ENCODE measurements around the gene KRTAP2-4. TPM values are rescaled to one million over a fixed set of nuclear protein-coding genes. Genes with fewer than 3 reads are reported as not detected.
"Not testable (repeated sequence)": the region's sequence is repeated elsewhere in the genome, so short reads cannot be mapped to it uniquely, and the experiment has no call there.

Gene KRTAP2-4
- polyA plus RNA-seq, 6 donors from 2014 or later: not detected

DNA sequence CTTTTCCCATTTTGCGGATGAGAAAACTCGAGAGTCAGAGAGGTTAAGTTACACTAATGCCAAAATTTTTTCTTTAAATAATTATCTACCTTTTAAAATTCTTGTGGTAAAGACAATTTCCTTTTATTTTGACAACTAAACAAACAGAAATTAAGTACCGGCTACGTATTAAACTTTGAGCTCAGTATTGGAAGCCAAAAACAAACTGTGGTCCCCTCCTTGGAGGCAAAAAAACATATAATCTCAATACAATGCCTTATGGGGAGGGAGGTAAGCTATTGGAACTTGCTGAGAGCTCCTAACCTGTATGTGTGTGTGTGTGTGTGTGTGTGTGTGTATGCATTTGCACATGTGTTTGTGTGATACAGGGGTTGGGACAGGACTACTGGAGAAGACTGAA, 2.2 kb downstream of the KRTAP2-4 start:
- peaks cover 0 to 6% of the 10 kb centered on the region in 2 donors for H3K36me3 Mint-ChIP-seq
- no peak overlapping the region for H3K4me3 Mint-ChIP-seq
- H3K27ac Mint-ChIP-seq: no peak overlapping the region
- DNase-seq (no peak), ATAC-seq (ENCODE audit: low read depth in 2 of 2) (no peak)
- H3K27me3 Mint-ChIP-seq: peaks cover 29 to 39% (median 35%) of the 10 kb centered on the region in 3 donors
- peaks cover 0 to 5% (median 0%) of the 10 kb centered on the region in 3 donors for H3K4me1 Mint-ChIP-seq
- H3K9me3 Mint-ChIP-seq: peaks cover 0 to 3% (median 0%) of the 10 kb centered on the region in 7 donors

DNA sequence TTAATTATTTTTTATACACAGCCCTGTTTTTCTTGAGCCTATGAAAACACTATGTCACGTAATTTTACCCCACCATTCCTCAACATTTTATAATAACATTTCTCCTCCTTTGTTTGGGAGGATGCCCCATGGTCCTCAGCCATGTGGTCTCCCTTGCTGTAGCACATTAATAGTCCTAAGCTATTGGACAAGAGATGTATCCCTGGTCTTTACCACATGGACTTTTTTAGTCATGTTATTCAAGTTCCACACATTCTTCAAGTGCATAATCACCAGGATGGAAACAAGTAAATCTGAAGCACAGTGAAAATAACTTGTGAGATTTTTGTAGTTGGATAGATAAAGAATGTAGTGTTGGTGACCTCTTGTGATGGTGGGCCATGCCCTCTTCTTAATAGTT, 3.7 kb downstream of the KRTAP2-4 start:
- Mint-ChIP-seq H3K4me1 (peaks cover 0 to 5% (median 0%) of the 10 kb centered on the region in 3 donors), H3K4me3 (no peak overlapping the region), H3K9me3 (peaks cover 0 to 9% (median 4%) of the 10 kb centered on the region in 7 donors), H3K27ac (no peak overlapping the region), H3K36me3 (peaks cover 0 to 14% of the 10 kb centered on the region in 2 donors), H3K27me3 (peaks cover 39 to 47% (median 46%) of the 10 kb centered on the region in 3 donors)
- DNase-seq (no peak), ATAC-seq (ENCODE audit: low read depth in 2 of 2) (no peak)

DNA sequence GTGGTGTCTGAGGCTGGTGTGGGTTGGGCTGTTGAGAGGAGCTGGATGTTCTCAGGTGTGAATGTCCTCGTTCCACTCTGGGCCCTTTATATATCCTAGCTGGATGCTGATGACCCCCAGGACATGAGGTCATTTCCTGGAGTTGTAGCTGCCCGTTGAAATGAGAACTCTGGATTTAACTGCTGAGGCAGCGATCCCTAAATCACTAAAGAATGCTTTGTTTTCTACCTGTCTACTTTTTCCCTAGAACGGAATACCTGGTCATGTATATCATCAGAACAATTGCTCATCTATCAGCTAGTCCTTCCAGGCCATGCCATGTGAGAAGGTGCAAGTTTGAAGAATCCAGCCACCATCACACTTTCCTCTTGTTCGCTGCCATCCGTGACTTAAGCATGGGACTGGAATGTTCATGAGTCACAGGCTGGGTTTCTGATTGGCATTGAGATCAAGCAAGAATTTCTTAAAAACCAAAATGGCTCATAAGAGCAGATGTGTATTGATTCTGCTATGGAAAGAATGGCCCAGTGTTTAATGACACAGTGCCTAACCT, 5.6 kb downstream of the KRTAP2-4 start, which contains the start of gene KRTAP2-3:
Gene KRTAP2-3, minus strand, starts transcription at position 63 of the 553 bp plus-strand sequence. CDS start 64 bp downstream, outside the sequence.
- H3K27me3 Mint-ChIP-seq: peaks cover 39 to 47% (median 46%) of the 10 kb centered on the region in 3 donors

DNA sequence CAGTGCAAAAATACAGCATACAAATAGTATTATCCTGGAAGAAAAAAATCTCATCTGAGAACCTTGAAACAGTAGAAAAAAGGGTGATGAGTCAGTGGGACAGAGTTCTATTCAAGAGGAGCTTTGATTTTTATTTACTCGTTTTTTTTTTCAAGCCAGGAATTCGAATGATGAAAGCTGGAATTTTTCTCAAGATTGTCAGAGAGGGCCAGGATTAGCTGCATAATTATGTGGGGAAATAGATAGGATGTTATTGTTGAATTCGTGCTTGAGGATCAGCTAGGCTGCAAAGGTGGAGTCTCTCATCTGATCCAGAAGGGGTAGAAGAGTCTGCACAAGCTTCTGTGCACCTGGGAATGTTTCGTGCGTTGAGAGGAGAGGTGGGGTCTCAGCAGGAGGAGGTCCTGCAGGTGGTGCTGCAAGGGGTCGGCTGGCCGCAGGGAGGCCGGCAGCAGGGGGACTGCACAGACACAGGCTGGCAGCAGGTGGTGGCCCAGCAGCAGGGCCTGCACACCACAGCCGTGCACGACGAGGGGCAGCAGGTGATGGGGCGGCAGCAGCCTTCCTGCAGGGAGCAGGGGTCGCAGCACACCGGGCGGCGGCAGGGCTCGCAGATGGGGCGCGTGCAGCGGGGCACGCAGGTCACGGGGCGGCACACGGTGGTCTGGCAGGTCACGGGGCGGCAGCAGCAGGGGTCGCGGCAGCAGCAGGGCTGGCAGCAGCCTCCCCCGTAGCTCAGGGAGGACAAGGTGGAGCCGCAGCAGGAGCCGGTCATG, 6.2 kb downstream of the KRTAP2-4 start:
- not testable (repeated sequence) for H3K4me1 Mint-ChIP-seq; DNase-seq; H3K9me3 Mint-ChIP-seq; H3K27ac Mint-ChIP-seq; ATAC-seq (ENCODE audit: low read depth in 2 of 2)
- Mint-ChIP-seq H3K36me3 (peaks cover 0 to 14% of the 10 kb centered on the region in 2 donors), H3K27me3 (peaks cover 39 to 48% (median 46%) of the 10 kb centered on the region in 3 donors), H3K4me3 (peak overlapping the region in 1 of 8 donors; percentile 29)

More for the DNA sequence above, 5.6 kb downstream of the KRTAP2-4 start, which contains the start of gene KRTAP2-3:
- ATAC-seq (ENCODE audit: low read depth in 2 of 2) (no peak), DNase-seq (no peak)
- peaks cover 0 to 5% (median 0%) of the 10 kb centered on the region in 3 donors for H3K4me1 Mint-ChIP-seq
- peaks cover 0 to 14% of the 10 kb centered on the region in 2 donors for H3K36me3 Mint-ChIP-seq
- peaks cover 0 to 9% (median 4%) of the 10 kb centered on the region in 7 donors for H3K9me3 Mint-ChIP-seq
- peak within 1 kb of the TSS in 1 of 8 donors; percentile 29 for H3K4me3 Mint-ChIP-seq
- peak within 1 kb of the TSS in 2 of 6 donors; percentile 3 to 29 for H3K27ac Mint-ChIP-seq

DNA sequence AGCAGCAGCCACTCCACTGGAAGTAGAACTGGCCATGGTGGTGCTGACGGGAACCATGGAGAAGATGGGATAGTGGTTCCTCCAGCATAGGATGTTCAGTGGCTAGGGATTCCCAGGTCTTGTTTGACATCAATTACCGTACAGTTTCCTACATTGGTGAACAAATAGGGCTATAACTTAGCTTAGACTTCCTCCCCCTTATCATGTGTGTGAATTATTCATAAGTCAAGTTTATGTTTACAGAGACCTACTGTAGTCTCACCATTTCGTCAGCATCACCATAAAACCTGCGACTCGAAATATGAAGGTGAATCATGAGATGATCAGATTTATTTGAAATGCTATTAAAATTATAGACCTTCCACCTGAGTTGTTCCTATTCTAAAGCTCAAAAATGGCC, 6.9 kb downstream of the KRTAP2-4 start:
- Mint-ChIP-seq H3K27me3 (peaks cover 39 to 53% (median 40%) of the 10 kb centered on the region in 3 donors), H3K9me3 (peaks cover 0 to 9% (median 4%) of the 10 kb centered on the region in 7 donors), H3K4me3 (no peak overlapping the region), H3K4me1 (peaks cover 0 to 5% (median 0%) of the 10 kb centered on the region in 3 donors), H3K36me3 (peaks cover 0 to 14% of the 10 kb centered on the region in 2 donors), H3K27ac (no peak overlapping the region)
- ATAC-seq (ENCODE audit: low read depth in 2 of 2) (no peak), DNase-seq (no peak)

DNA sequence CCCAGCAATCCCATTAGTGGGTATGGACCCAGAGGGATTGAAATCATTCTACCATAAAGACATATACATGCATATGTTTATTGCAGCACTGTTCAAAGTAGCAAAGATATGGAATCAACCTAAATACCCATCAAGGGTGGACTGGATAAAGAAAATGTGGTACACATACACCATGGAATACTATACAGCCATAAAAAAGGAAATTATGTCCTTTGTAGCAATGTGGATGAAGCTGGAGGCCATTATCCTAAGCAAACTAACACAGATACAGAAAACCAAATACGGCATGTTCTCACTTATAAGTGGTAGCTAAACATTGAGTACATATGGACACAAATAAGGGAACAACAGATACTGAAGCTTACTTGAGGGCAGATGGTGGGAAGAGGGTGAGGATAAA, 8.1 kb downstream of the KRTAP2-4 start:
- peaks cover 0 to 10% (median 4%) of the 10 kb centered on the region in 7 donors for H3K9me3 Mint-ChIP-seq
- no peak overlapping the region for H3K27ac Mint-ChIP-seq
- H3K36me3 Mint-ChIP-seq: peaks cover 0 to 14% of the 10 kb centered on the region in 2 donors
- peaks cover 39 to 53% (median 41%) of the 10 kb centered on the region in 3 donors for H3K27me3 Mint-ChIP-seq
- ATAC-seq (ENCODE audit: low read depth in 2 of 2) (no peak), DNase-seq (no peak)
- peaks cover 0 to 5% (median 0%) of the 10 kb centered on the region in 3 donors for H3K4me1 Mint-ChIP-seq
- no peak overlapping the region for H3K4me3 Mint-ChIP-seq

DNA sequence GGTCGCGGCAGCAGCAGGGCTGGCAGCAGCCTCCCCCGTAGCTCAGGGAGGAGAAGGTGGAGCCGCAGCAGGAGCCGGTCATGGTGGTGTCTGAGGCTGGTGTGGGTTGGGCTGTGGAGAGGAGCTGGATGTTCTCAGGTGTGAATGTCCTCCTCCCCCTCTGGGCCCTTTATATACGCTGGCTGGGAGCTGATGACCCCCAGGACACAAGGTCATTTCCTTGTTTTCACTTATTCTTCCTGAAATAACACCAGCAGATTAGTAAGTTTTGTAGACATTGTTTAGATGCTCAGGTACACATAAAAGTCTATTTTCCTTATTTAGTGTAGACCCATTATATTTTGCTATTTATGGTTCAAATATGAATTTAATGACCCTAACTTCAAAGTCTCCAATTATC, 10.5 kb downstream of the KRTAP2-4 start, which contains the start of gene KRTAP2-2:
Gene KRTAP2-2, minus strand, starts transcription at position 101 of the 400 bp plus-strand sequence. Its CDS starts 19 bp downstream, at position 82.
- not testable (repeated sequence) for ATAC-seq (ENCODE audit: low read depth in 2 of 2); H3K9me3 Mint-ChIP-seq; H3K4me3 Mint-ChIP-seq; DNase-seq; H3K4me1 Mint-ChIP-seq
- Mint-ChIP-seq H3K27me3 (peaks cover 26 to 40% (median 27%) of the 10 kb centered on the region in 3 donors), H3K27ac (peak within 1 kb of the TSS in 1 of 6 donors; percentile 13), H3K36me3 (peaks cover 0 to 14% of the 10 kb centered on the region in 2 donors)

DNA sequence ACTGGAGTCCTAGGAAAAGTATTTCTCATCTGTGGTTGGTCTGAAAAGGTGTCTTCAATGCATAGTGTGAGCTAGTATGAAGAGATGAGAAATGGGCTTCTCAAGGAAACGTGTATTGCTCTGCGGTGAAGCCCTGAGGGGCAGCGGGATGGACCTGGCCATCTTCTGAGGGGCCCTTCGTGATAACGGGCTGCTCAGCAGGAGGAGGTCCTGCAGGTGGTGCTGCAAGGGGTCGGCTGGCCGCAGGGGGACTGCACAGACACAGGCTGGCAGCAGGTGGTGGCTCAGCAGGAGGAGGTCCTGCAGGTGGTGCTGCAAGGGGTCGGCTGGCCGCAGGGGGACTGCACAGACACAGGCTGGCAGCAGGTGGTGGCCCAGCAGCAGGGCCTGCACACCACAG, 11.1 kb downstream of the KRTAP2-4 start:
- Mint-ChIP-seq H3K36me3 (peaks cover 0 to 13% of the 10 kb centered on the region in 2 donors), H3K27ac (peak overlapping the region in 1 of 6 donors; percentile 13), H3K27me3 (peaks cover 23 to 35% (median 25%) of the 10 kb centered on the region in 3 donors)
- DNase-seq; ATAC-seq (ENCODE audit: low read depth in 2 of 2); H3K9me3 Mint-ChIP-seq; H3K4me1 Mint-ChIP-seq; H3K4me3 Mint-ChIP-seq: not testable (repeated sequence)

DNA sequence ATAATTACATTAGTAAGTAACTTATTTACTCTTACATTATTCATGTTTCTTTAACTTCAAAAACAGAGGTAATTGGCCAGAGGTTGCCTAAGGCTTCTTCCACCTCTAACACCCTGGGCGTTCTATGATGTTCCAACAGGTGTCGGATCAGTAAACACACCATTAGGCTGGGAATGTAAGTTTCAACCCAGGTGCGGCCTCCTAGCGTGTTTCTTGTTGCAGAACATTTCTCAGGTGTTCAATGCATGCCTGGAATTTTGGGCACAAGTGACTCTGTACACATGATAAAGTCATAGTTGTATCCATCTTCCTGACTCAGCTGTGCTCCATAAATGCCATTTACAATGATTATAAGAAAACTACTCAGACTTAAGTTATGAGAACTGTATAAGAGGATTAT, 11.7 kb downstream of the KRTAP2-4 start:
- Mint-ChIP-seq H3K27ac (no peak overlapping the region), H3K4me3 (no peak overlapping the region), H3K27me3 (peaks cover 18 to 30% (median 21%) of the 10 kb centered on the region in 3 donors), H3K4me1 (peaks cover 0 to 1% (median 0%) of the 10 kb centered on the region in 3 donors), H3K9me3 (peaks cover 0 to 10% (median 4%) of the 10 kb centered on the region in 7 donors), H3K36me3 (peaks cover 0 to 8% of the 10 kb centered on the region in 2 donors)
- ATAC-seq (ENCODE audit: low read depth in 2 of 2) (no peak), DNase-seq (no peak)

DNA sequence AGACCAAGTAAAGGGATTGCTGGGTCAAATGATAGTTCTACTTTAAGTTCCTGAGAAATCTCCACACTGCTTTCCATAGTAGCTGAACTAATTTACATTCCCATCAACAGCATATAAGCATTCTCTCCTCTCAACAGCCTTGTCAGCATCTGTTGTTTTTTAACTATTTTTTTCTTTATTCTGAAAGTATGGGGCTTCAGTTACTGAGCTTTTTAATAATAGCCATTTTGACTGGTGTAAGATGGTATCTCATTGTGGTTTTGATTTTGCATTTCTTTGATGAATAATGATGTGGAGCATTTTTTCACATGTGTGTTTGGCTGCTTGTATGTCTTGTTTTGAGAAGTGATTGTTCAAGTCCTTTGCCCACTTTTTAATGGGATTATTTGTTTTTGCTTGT, 13.1 kb downstream of the KRTAP2-4 start:
- Mint-ChIP-seq H3K9me3 (peaks cover 0 to 10% (median under 1%) of the 10 kb centered on the region in 7 donors), H3K27ac (no peak overlapping the region), H3K4me1 (peaks cover 0 to 4% (median 0%) of the 10 kb centered on the region in 3 donors), H3K27me3 (peaks cover 12 to 29% (median 15%) of the 10 kb centered on the region in 3 donors), H3K36me3 (peaks cover 0 to 3% of the 10 kb centered on the region in 2 donors), H3K4me3 (no peak overlapping the region)
- ATAC-seq (ENCODE audit: low read depth in 2 of 2): no peak
- no peak for DNase-seq

DNA sequence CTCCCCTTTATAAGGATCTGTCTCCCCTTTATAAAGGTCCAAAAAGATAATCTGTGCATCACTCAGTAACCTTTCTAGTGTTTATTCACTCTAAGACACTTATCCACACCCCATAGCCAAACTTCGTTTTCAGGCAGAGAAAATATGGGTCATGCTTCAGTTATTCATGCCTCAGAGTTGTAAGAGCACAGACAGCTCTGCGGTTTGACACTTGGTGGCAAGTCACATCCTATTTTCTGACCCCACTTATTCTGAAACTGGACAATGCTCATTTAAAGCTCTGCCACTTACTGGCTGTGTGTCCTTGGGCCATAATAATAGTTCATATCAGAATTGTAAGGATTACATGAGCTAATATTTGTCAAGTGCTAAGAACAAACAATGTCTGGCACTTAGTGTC, 16.6 kb downstream of the KRTAP2-4 start:
- DNase-seq (no peak), ATAC-seq (ENCODE audit: low read depth in 2 of 2) (no peak)
- Mint-ChIP-seq H3K4me3 (no peak overlapping the region), H3K27ac (no peak overlapping the region), H3K36me3 (peaks cover 0 to 1% of the 10 kb centered on the region in 2 donors), H3K27me3 (peaks cover 18 to 41% (median 25%) of the 10 kb centered on the region in 3 donors), H3K4me1 (peaks cover 0 to 8% (median 5%) of the 10 kb centered on the region in 3 donors), H3K9me3 (peaks cover 0 to 6% (median 2%) of the 10 kb centered on the region in 7 donors)

DNA sequence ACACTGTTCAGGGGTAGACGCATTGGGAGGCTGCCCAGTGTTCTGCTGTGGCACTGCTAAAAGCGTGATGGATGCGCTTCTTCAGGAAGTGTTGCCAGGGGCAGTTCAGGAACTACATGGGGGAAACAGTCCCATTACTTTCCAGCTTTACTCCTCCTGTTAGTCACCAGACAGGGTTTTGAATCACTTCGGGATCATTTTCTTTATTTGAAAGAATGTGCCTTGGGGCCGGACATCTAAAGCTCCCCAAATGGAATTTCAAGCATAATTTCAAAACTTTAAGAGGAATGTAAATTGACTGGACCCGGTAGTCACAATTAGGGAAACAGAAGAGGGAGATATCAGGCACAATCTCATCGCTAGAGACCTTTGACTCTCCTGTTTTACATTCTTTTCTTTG, 17.2 kb downstream of the KRTAP2-4 start:
- Mint-ChIP-seq H3K27ac (no peak overlapping the region), H3K27me3 (peaks cover 17 to 41% (median 23%) of the 10 kb centered on the region in 3 donors), H3K4me3 (no peak overlapping the region), H3K4me1 (peaks cover 0 to 8% (median 5%) of the 10 kb centered on the region in 3 donors), H3K9me3 (peaks cover 3 to 9% (median 5%) of the 10 kb centered on the region in 7 donors), H3K36me3 (peaks cover 0 to 8% of the 10 kb centered on the region in 2 donors)
- ATAC-seq (ENCODE audit: low read depth in 2 of 2) (no peak), DNase-seq (no peak)

Data from naive B cell (primary cell).